NCI-H1048 (cell line): ENCODE results near the gene ZBTB20.

Experiments
- DNase-seq: peaks from one replicate; lab custom pipeline; 2025; lab: John Stamatoyannopoulos, UW

Gene ZBTB20

GRCh38 chr3:114284644-114285043 is 862.4 kb downstream of the ZBTB20 start:
- DNase-seq, result no peak
